Limb (tissue), 2 donors: ENCODE measurements around the gene PRB4.
"Not testable (repeated sequence)": the region's sequence is repeated elsewhere in the genome, so short reads cannot be mapped to it uniquely, and the experiment has no call there.

Source experiments
- DNase-seq, 2 donors: peaks; one replicate each; pipeline ENCODE4 v3.0.0-alpha.2; 2016; ENCODE audit errors: extremely low spot score in 2 of 2

PRB4 gene

GRCh38 chr12:11310336-11310735 lies at the start of gene PRB4:
PRB4 (minus strand) TSS chr12:11310436; CDS start chr12:11310398, 38 bp downstream.
- DNase-seq: no peak

DNA sequence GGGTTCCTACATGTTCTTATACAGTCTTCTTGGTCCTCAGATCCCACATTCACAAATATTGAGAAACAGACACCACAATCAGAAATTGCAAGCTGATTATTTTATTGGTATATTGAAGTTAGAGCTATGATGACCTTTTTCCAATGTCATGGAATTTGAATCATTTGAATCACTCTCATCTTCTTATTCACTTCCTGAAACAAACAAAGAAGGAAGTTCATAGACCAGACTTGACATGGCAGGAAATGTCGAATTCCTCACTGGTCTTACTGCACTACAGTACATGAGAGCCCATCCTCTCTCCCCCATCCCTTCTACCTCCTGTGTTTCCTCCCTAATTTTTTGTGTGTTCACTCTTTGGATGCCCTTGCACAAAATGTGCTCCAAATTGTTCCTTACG lies 41.5 kb upstream of the PRB4 start:
- DNase-seq: not testable (repeated sequence)

DNA sequence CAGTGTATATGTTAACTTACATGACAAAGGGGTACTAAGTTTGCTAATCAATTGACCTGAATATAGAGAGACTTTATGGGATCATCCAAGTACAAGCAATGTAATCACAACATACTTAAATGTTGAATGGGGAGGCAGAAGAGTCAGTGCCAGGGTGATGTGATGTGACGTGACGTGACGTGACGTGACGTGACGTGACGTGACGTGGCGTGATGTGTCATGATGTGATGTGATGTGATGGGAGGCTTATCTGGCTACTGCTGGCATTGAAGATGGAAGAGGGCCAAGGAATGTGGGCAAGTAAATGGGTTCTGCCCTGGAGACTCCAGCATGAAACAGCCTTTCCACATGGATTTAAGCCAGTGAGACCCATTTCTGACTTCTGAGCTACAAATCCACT lies 38.2 kb upstream of the PRB4 start:
- no peak for DNase-seq

DNA sequence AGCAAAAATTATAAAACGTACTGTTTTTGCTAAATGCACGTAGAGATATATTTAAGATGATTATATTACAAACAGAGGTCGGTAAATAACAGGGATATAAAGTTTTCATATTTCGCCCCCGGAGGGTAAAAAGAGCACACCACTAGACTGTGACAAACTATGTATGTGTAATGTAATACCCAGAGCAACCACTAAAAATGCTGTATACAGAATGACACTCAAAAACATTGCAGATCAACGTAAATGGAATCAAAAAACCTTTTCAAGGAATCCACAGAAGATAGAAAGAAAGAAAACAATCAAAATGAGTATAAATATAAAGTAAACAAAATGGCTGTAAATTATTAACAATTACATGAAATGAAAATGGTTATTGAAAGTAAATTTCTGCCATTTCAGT lies 37.6 kb upstream of the PRB4 start:
- DNase-seq: no peak

GRCh38 chr12:11344500-11344899 lies 34.3 kb upstream of the PRB4 start:
- no peak for DNase-seq

DNA sequence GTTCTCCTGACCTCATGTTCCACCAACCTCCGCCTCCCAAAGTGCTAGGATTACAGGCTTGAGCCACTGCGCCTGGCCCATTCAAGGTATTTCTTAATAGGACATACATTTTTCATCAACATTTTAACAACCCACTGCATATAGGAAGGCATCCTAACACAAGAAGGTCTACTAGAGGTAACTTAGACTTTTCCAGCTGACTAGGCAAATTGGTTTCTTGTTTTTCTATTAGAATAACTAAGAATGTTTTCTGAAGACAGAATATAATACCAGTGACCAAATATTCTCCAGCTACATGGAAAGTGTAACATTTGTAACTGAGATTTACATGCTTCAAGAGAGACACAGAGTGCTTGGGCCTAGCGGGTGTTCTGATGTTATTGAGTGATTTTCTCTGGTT lies 14.2 kb upstream of the PRB4 start:
- no peak for DNase-seq

GRCh38 chr12:11321980-11322379 lies 11.7 kb upstream of the PRB4 start:
- no peak for DNase-seq

GRCh38 chr12:11307143-11307542 lies 3.1 kb downstream of the PRB4 start:
- no peak for DNase-seq

DNA sequence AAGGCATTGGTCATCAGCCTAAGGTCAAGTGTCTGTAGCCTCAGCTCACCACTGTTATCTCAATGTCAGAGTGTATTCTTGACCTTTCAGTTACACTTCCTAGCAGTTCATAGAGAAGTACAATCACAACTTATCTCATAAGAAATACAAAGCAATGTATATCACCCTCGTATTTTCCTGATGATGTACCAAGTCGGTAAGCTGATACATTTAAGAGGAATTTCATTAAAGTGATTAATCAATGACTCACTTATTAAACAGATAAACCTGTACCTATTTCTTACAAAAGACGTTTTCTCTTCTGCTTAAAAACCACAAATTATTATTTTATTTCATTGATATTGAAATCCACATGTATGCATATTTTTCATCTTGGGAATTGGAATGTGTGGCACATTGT lies 36.8 kb downstream of the PRB4 start:
- no peak for DNase-seq

DNA sequence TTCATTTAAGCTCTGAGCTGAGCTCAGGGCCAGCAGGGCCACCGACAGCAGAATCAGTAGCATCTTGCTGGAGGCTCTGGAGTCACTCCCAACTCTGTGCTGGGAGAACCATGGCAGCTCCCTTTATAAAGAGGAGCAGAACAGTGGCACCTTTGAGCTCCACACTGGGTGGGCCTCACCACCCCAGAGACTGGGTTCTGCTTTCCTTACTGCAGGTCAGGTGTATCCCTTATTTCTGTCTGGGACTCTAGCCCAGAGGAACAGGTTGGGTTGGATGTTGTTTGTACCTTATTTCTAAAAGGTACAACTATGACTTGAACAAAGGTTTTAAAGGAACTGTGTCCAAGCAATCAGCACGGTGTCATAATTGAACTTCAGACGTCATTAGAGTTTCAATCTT lies 40.6 kb downstream of the PRB4 start, which contains the start of gene PRB3:
PRB3 (minus strand) TSS at position 101 of the 400 bp plus-strand sequence; CDS start at position 63, 38 bp downstream.
- no peak for DNase-seq

- DNase-seq: no peak
Observed at GRCh38 chr12:11264501-11264900, 45.7 kb downstream of the PRB4 start.
